H9 (cell line): ENCODE results near the gene NPC1L1. TPM values are rescaled to one million over a fixed set of nuclear protein-coding genes. Genes with fewer than 3 reads are reported as not detected.

Experiments
- DNase-seq: peaks from one replicate; pipeline ENCODE4 v3.0.0-alpha.2; 2017
- H2AFZ ChIP-seq: one replicate; pipeline ENCODE4 v1.6.1; 2013; ENCODE audit warnings: mild to moderate bottlenecking, low read length, control low read depth, moderate library complexity
- H2AK5ac ChIP-seq: 2 replicates; pipeline ENCODE4 v1.6.1; 2013; ENCODE audit warnings: low read length, control low read depth, mixed read lengths; ENCODE audit not compliant: insufficient read length
- H2BK120ac ChIP-seq: one replicate; pipeline ENCODE4 v1.6.1; 2013; ENCODE audit warnings: low read depth, mild to moderate bottlenecking, low read length, control low read depth, inconsistent platforms; ENCODE audit not compliant: poor library complexity, severe bottlenecking
- H2BK12ac ChIP-seq: 2 replicates; pipeline ENCODE4 v1.6.1; 2013; ENCODE audit warnings: low read length, control low read depth, mixed read lengths, low read depth; ENCODE audit not compliant: insufficient read length
- H2BK15ac ChIP-seq: 2 replicates; pipeline ENCODE4 v1.6.1; 2013; ENCODE audit warnings: low read depth, low read length, control low read depth
- H2BK20ac ChIP-seq: one replicate; pipeline ENCODE4 v1.6.1; 2013; ENCODE audit warnings: low read depth, mild to moderate bottlenecking, low read length, control low read depth, inconsistent platforms; ENCODE audit not compliant: poor library complexity, severe bottlenecking
- H2BK5ac ChIP-seq: 2 replicates; pipeline ENCODE4 v1.6.1; 2013; ENCODE audit warnings: low read length, control low read depth, mixed read lengths; ENCODE audit not compliant: insufficient read length
- H3K14ac ChIP-seq: 2 replicates; pipeline ENCODE4 v1.6.1; 2013; ENCODE audit warnings: low read length, control low read depth; ENCODE audit not compliant: insufficient read depth
- H3K18ac ChIP-seq: 2 replicates; pipeline ENCODE4 v1.6.1; 2013; ENCODE audit warnings: low read depth, mild to moderate bottlenecking, mixed read lengths, low read length, control low read depth; ENCODE audit not compliant: insufficient read length
- H3K23ac ChIP-seq: 2 replicates; pipeline ENCODE4 v1.6.1; 2013; ENCODE audit warnings: low read length, control low read depth, mixed read lengths, low read depth; ENCODE audit not compliant: insufficient read length
- H3K23me2 ChIP-seq: 2 replicates; pipeline ENCODE4 v1.6.1; 2013; ENCODE audit warnings: low read depth, mild to moderate bottlenecking, mixed read lengths, low read length, control low read depth; ENCODE audit not compliant: insufficient read length, poor library complexity, severe bottlenecking
- H3K27ac ChIP-seq: 2 replicates; pipeline ENCODE4 v1.5.1; 2013; ENCODE audit warnings: low read length, control low read depth, mixed read lengths, low read depth; ENCODE audit not compliant: insufficient read length
- H3K27me3 ChIP-seq: 2 replicates; pipeline ENCODE4 v1.6.1; 2013; ENCODE audit warnings: low read length, control low read depth, inconsistent platforms; ENCODE audit not compliant: insufficient read depth
- H3K4ac ChIP-seq: 2 replicates; pipeline ENCODE4 v1.6.1; 2013; ENCODE audit warnings: low read depth, mild to moderate bottlenecking, control low read depth, inconsistent platforms, low read length, moderate library complexity
- H3K4me1 ChIP-seq: 2 replicates; pipeline ENCODE4 v1.6.1; 2013; ENCODE audit warnings: low read length, control low read depth, inconsistent platforms; ENCODE audit not compliant: insufficient read depth
- H3K4me2 ChIP-seq: 2 replicates; pipeline ENCODE4 v1.6.1; 2013; ENCODE audit warnings: low read length, control low read depth, mixed read lengths; ENCODE audit not compliant: insufficient read length, insufficient read depth
- H3K56ac ChIP-seq: 2 replicates; pipeline ENCODE4 v1.6.1; 2013; ENCODE audit warnings: low read depth, mild to moderate bottlenecking, mixed read lengths, low read length, control low read depth; ENCODE audit not compliant: insufficient read length
- H3K79me1 ChIP-seq: 2 replicates; pipeline ENCODE4 v1.6.1; 2013; ENCODE audit warnings: low read depth, mild to moderate bottlenecking, moderate library complexity, low read length, control low read depth, inconsistent platforms; ENCODE audit not compliant: insufficient read depth, poor library complexity, severe bottlenecking
- H3K79me2 ChIP-seq: 2 replicates; pipeline ENCODE4 v1.6.1; 2013; ENCODE audit warnings: low read length, control low read depth, inconsistent platforms; ENCODE audit not compliant: insufficient read depth
- H3K9ac ChIP-seq: 2 replicates; pipeline ENCODE4 v1.6.1; 2013; ENCODE audit warnings: low read length, control low read depth, mixed read lengths; ENCODE audit not compliant: insufficient read length; ENCODE audit errors: extremely low read depth
- H3K9me3 ChIP-seq: one replicate; pipeline ENCODE4 v1.6.1; 2013; ENCODE audit warnings: low read depth, low read length, inconsistent platforms; ENCODE audit not compliant: control insufficient read depth
- H3T11ph ChIP-seq: one replicate; pipeline ENCODE4 v1.6.1; 2013; ENCODE audit warnings: mild to moderate bottlenecking, low read length, control low read depth, inconsistent platforms
- H4K20me1 ChIP-seq: one replicate; pipeline ENCODE4 v1.6.1; 2013; ENCODE audit not compliant: control insufficient read depth, insufficient read length, insufficient read depth
- H4K5ac ChIP-seq: 2 replicates; pipeline ENCODE4 v1.6.1; 2013; ENCODE audit warnings: low read depth, mild to moderate bottlenecking, mixed read lengths, low read length, control low read depth; ENCODE audit not compliant: insufficient read length
- H4K8ac ChIP-seq: replicated peaks from 2 replicates; pipeline ENCODE4 v1.6.1; 2013; ENCODE audit warnings: low read length, control low read depth, mixed read lengths, low read depth; ENCODE audit not compliant: insufficient read length
- H4K91ac ChIP-seq: 2 replicates; pipeline ENCODE4 v1.6.1; 2013; ENCODE audit warnings: low read depth, mild to moderate bottlenecking, moderate library complexity, mixed read lengths, low read length, control low read depth; ENCODE audit not compliant: insufficient read length
- H3K27ac Mint-ChIP-seq, 3 experiments: 2 replicates in 2 of 3; 3 replicates in 1 of 3; pipeline ENCODE4 v1.8.0; 2020 to 2021; ENCODE audit warnings: mixed read lengths in 3 of 3, mild to moderate bottlenecking in 1 of 3, moderate library complexity in 1 of 3
- H3K27me3 Mint-ChIP-seq: 2 replicates; pipeline ENCODE4 v1.8.0; 2021; ENCODE audit warnings: low read depth, mild to moderate bottlenecking, moderate library complexity, mixed read lengths
- H3K36me3 Mint-ChIP-seq, 3 experiments: 2 replicates in 2 of 3; 3 replicates in 1 of 3; pipeline ENCODE4 v1.8.0; 2020 to 2021; ENCODE audit warnings: low read depth in 3 of 3, mixed read lengths in 3 of 3; ENCODE audit not compliant: insufficient read depth in 1 of 3
- H3K4me1 Mint-ChIP-seq, 2 experiments: 2 replicates each; pipeline ENCODE4 v1.8.0; 2020; ENCODE audit warnings: mixed read lengths in 2 of 2
- H3K4me3 Mint-ChIP-seq, 2 experiments: 2 replicates in 1 of 2; 3 replicates in 1 of 2; pipeline ENCODE4 v1.8.0; 2020 to 2021; ENCODE audit warnings: mild to moderate bottlenecking in 2 of 2, mixed read lengths in 2 of 2, moderate library complexity in 1 of 2
- H3K9me3 Mint-ChIP-seq, 2 experiments: 2 replicates in 1 of 2; 3 replicates in 1 of 2; pipeline ENCODE4 v1.8.0; 2020; ENCODE audit warnings: mild to moderate bottlenecking in 2 of 2, mixed read lengths in 2 of 2, moderate library complexity in 1 of 2
- WGBS: extraction: QIAGEN DNeasy Blood & Tissue Kit; methylation state at CpG from one replicate; pipeline ENCODE4 v1.1.7; 2013; ENCODE audit warnings: missing lambda C conversion rate, low lambda C conversion rate, mixed read lengths; ENCODE audit not compliant: insufficient read length; ENCODE audit errors: extremely low coverage; 5-methylcytosine and 5-hydroxymethylcytosine counted together
- total RNA-seq: library from RNA; stranded (reverse); gene quantifications from 2 replicates; pipeline ENCODE4 v1.2.1, GENCODE V29; 2021
- TF ChIP-seq, protein P1 (sequence below): fragments of 200-600 bp; sonication (generic); conservative IDR thresholded peaks from 3 replicates; pipeline ENCODE4 v1.8.0; 2021; ENCODE audit warnings: antibody characterized with exemption, mild to moderate bottlenecking

Gene NPC1L1
- total RNA-seq, 1 experiment from 2014 or later: 0.11 TPM

DNA sequence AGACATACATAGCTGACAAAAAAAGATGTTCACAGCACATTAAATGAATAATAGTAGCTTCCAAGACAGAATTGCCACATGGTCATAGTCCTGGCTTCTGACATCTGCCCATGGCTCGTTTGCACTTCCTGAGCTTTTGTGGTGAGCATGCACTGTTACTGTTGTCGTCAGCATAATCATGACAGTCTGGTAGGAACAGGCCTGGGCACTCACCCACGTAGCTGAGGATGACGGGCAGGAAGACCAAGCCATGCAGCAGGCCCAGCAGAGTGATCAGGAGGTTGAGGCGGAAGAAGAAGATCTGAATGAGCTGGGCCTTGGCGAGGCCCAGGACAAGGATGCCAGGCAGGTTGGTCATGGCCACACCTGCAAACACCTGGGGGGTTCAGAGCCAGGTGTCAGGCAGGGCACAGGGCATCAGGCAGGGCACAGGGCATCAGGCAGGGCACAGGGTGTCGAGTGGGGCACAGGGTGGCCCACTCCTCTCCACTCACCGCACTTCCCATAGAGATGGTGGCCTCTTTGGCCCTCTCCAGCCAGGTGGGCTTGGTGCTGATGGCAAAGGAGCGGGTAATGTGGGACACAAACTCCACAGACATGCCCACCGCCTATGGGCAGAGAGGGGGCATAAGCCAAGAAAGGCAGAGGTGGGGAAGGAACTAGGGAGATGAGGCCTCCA, 25.4 kb downstream of the NPC1L1 start:
- Mint-ChIP-seq H3K4me3 (no peak overlapping the region), H3K4me1 (no peaks in the 10 kb centered on the region), H3K27me3 (peaks cover 2% of the 10 kb centered on the region), H3K36me3 (no peaks in the 10 kb centered on the region), H3K27ac (peak overlapping the region in 2 of 3 experiments; percentile 53 to 72; a peak in 2 of 7 replicates), H3K9me3 (no peaks in the 10 kb centered on the region)
- Histone ChIP-seq H3K27me3 (no peaks in the 10 kb centered on the region), H4K20me1 (no peaks in the 10 kb centered on the region), H3K27ac (no peak overlapping the region), H2AK5ac (no peak overlapping the region), H2AFZ (no peak overlapping the region), H3K56ac (no peak overlapping the region), H3K14ac (no peak overlapping the region; the same call in 1 of the 2 replicates), H3K9me3 (no peaks in the 10 kb centered on the region), H4K5ac (no peak overlapping the region), H3K4me2 (no peak overlapping the region), H3K23ac (no peak overlapping the region), H3K4me1 (no peaks in the 10 kb centered on the region), H2BK5ac (no peak overlapping the region), H3K4ac (no peak overlapping the region), H2BK120ac (no peak overlapping the region), H4K8ac (no peak overlapping the region), H2BK20ac (no peak overlapping the region), H2BK15ac (no peak overlapping the region), H4K91ac (no peak overlapping the region), H3K79me2 (no peaks in the 10 kb centered on the region), H3K79me1 (no peaks in the 10 kb centered on the region), H3K18ac (no peak overlapping the region), H3T11ph (no peak overlapping the region), H3K9ac (no peak overlapping the region), H2BK12ac (no peak overlapping the region), H3K23me2 (no peaks in the 10 kb centered on the region)
- WGBS: no CpG with 5 or more reads among the region's 10 CpGs
- no peak for DNase-seq
- TF ChIP-seq, protein P1, sequence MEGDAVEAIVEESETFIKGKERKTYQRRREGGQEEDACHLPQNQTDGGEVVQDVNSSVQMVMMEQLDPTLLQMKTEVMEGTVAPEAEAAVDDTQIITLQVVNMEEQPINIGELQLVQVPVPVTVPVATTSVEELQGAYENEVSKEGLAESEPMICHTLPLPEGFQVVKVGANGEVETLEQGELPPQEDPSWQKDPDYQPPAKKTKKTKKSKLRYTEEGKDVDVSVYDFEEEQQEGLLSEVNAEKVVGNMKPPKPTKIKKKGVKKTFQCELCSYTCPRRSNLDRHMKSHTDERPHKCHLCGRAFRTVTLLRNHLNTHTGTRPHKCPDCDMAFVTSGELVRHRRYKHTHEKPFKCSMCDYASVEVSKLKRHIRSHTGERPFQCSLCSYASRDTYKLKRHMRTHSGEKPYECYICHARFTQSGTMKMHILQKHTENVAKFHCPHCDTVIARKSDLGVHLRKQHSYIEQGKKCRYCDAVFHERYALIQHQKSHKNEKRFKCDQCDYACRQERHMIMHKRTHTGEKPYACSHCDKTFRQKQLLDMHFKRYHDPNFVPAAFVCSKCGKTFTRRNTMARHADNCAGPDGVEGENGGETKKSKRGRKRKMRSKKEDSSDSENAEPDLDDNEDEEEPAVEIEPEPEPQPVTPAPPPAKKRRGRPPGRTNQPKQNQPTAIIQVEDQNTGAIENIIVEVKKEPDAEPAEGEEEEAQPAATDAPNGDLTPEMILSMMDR: no peak
